HG02870 (cell line): Measurements from ENCODE around the gene FCRLA.

ENCODE experiments used
- ATAC-seq: cut with Tn5 transposase; IDR thresholded peaks from one replicate; pipeline ENCODE4 v1.9.1; 2021; ENCODE audit warnings: mild to moderate bottlenecking, moderate library complexity; ENCODE audit not compliant: unreplicated experiment

Gene FCRLA

DNA sequence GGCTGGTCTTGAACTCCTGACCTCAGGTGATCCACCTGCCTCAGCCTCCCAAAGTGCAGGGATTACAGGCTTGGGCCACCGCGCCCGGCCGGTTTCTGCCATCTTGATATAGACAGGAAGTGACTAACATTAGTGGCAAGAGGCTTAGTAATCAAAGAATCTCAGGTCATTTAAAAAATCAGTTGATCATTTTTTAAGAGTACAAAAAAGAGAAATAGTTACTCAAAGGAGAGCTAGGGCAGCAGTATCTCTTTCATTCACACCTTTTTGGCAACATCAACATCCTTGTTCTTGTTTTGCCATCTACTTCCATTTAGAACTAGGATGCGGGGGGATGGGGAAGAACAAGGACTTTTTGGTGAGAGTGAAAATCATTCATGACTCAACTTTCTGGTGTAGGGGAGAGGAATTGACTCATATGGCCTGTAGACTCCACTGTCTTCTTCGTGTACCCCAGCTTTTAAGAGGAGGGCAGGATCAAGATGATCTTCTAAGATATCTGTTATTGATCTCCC is 23.1 kb downstream of the FCRLA start:
- ATAC-seq = no peak

DNA sequence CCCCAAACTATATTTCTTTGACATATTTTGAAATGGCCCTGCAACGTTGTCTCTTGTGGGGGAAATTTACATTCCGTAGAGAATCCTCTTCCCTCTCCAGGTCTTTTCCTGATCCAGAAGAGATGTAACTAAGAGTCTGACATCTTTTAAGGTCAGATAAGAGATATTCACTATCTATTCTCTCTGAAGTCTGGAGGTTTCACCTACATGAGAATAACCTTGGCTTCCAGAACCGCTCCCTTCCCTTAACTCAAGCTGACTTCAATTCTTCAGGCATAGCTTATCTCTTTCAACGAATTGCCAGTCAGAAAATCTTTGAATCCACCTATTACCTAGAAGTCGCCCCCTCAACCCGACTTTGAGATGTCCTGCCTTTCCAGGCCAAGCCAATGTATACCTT is 24.2 kb downstream of the FCRLA start:
- ATAC-seq = no peak

GRCh38 chr1:161731981-161732718 is 25.1 kb downstream of the FCRLA start:
- ATAC-seq = no peak

- ATAC-seq = no peak
These were observed 26.5 kb downstream of the FCRLA start for GRCh38 chr1:161733526-161733925.

DNA sequence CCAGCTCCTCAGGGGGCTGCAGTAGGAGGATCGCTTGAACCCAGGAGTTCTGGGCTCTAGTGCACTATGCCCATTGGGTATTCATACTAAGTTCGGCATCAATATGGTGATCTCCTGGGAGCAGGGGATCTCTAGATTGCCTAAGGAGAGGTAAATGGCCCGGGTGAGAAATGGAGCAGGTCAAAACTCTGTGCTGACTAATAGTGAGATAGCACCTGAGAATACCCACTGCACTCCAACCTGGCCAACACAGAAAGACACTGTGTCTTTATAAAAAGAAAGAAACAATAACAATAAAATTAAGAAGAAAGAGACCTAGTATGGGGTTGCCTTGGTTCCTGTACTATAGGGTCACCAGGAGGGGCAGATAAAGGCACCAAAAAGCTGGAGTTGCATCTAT is 28.8 kb downstream of the FCRLA start:
- ATAC-seq = no peak

- ATAC-seq = no peak
These were observed 29.4 kb downstream of the FCRLA start for GRCh38 chr1:161736335-161736969.

DNA sequence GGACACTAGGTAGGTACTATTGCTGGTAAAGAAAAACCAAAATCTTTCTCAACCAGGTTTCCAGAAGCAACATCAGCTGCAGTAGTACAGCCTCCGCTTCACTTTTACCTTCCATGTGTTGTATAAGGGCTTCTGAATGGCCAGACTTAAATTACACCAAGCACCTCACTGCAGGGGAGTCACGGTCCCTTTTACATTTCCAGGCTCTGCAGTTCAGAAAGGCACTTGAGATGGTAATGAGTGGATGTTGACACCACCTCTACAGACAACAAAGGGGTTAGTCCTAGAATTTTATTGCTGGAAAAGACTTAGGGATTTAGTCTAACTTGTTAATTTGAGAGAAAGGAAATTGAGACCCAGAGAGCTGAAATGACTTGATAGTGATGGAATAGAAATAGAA is 30.6 kb downstream of the FCRLA start:
- no peak for ATAC-seq

DNA sequence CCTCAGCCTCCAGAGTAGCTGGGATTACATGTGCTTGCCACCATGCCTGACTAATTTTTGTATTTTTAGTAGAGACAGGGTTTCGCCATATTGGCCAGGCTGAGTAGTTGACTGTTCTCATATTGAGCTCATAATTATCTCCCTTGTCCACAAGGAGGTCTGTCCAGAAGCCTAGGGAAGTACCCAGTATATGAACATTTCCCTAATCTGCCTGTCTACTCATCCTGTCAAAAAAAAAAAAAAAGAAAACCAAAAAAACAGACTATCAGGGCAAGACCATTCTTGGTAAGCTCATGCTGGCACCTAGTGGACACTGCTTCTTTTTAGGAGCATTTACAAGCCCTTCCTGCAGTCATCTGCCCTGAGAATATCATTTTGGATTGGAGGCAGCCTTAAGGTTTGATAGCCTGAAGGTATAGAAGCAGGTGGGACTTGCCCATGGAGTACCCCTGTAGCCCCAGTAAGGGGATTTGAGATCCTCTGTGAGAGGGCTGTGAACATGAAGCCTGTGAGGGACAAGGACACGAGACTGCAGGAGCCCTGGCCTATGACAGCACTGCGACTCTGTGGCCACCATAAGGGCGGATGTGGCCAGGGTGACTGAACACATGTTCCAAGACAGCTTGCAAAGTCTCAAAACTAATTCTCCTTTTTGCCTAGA is 31.7 kb downstream of the FCRLA start:
- peak; percentile 64 for ATAC-seq

GRCh38 chr1:161739865-161740566 is 33.0 kb downstream of the FCRLA start:
- peak; percentile 29 for ATAC-seq

DNA sequence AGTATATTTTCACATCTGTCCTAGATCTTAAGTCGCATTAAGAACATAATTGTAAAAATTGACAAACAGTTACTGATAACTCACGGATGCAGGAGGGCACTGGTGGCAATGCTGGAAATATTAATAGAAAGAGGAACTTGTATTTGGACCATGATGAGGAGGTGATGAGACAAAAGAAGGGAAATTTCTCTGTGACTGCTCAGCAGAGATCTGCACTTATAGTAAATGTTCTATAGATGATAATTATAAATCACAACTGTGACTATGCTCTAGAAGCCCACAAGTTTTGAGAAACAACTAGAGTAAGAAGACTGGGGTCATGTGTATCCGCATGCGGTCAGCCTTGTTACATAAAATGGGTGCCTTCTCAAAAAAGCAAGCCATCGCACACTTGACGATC is 33.9 kb downstream of the FCRLA start:
- ATAC-seq = no peak

- ATAC-seq = no peak
These were observed 36.2 kb downstream of the FCRLA start for GRCh38 chr1:161743231-161743630.

DNA sequence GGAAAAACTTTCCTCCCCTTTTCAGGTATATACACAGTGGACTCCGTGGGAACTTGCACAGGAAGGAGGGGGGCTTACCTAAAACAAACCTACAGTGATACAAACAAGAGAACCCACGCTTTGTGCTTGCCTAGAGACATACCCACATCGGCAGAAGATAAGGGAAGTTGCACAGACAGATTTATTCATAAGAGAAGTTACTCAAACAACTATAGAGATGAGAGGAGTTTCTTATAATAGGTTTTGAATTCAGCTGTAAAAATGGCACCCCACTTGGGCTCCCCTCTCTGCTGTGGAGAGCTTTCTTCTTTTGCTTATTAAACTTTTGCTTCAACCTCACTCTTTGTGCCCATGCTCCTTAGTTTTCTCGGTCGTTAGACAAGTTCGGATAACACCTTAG is 40.8 kb downstream of the FCRLA start:
- no peak for ATAC-seq

DNA sequence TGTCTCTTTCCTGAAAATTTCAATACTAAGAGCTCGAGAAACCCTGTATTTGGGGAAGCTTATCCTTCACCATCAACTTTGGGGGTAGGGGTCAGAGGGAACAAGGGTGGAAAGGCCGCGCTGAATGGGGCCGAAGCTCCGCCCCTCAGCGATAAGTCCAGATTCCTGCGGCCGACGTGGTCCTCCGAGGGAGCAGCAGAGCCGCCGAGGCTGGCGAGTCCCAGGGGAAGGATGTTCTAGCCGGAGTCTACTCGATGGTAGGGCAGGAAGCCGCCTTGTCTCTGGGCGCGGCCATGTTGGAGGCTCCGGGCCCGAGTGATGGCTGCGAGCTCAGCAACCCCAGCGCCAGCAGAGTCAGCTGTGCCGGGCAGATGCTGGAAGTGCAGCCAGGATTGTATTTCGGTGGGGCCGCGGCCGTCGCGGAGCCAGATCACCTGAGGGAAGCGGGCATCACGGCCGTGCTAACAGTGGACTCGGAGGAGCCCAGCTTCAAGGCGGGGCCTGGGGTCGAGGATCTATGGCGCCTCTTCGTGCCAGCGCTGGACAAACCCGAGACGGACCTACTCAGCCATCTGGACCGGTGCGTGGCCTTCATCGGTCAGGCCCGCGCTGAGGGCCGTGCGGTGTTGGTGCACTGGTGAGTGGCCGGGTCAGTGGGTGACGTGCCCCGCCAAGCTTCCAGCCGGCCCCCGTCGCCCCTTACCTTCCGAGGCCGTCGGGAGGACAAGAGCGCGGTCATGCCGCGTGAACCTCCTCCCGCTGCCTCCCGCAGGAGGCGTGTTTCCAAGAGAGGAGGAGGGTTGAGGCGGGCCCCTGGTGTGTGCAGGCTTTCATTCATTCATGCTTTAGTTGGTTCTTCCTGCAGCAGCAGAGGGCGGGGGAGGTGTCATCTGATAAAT is 42.7 kb downstream of the FCRLA start, which contains the start of gene DUSP12:
DUSP12 (plus strand) TSS at position 278 of the 899 bp plus-strand sequence; CDS start at position 294, 16 bp downstream.
- peak; percentile 90 for ATAC-seq

GRCh38 chr1:161763522-161764098 is 56.6 kb downstream of the FCRLA start:
- no peak for ATAC-seq
